H1 (cell line): ENCODE measurements around the gene GTF3C5. TPM values are rescaled to one million over a fixed set of nuclear protein-coding genes. Genes with fewer than 3 reads are reported as not detected.

Experiments
- CTCF ChIP-seq, 3 experiments: IDR thresholded peaks; 1 replicate in 2 of 3; 2 replicates in 1 of 3; pipeline versions ENCODE4 v1.5.1 to v1.6.1; 2011; ENCODE audit warnings: low read length in 3 of 3, mild to moderate bottlenecking in 3 of 3, inconsistent platforms in 2 of 3, low read depth in 1 of 3, moderate library complexity in 1 of 3; ENCODE audit not compliant: insufficient read depth in 1 of 3; ENCODE audit errors: control extremely low read depth in 1 of 3
- E2F6 ChIP-seq: IDR thresholded peaks from 2 replicates; pipeline ENCODE4 v1.6.1; 2012; ENCODE audit warnings: inconsistent platforms
- KDM4A ChIP-seq: IDR thresholded peaks from one replicate; pipeline ENCODE4 v1.7.1; 2012; ENCODE audit warnings: low read depth, mild to moderate bottlenecking, moderate library complexity, low read length, inconsistent platforms; ENCODE audit not compliant: severe bottlenecking
- SIRT6 ChIP-seq: IDR thresholded peaks from one replicate; pipeline ENCODE4 v1.7.1; 2012; ENCODE audit warnings: low read length, inconsistent platforms
- polyA plus RNA-seq, 7 experiments: library from polyadenylated mRNA; depleted of rRNA in 3 of 7; stranded (reverse) in 5 of 7; unstranded in 2 of 7; fragments of >200 nt in 5 of 7; fragments of 200-250 nt in 2 of 7; gene quantifications; 1 replicate in 5 of 7; 2 replicates in 1 of 7; 4 replicates in 1 of 7; pipeline versions ENCODE4 v1.2.1 to v1.2.3, GENCODE V29; 2011 to 2013; ENCODE audit warnings: missing spikeins in 2 of 7, mixed read lengths in 2 of 7
- total RNA-seq: library from RNA; stranded (reverse); fragmentation: NEBNext Ultra II Directional; extraction: Animal tissue kit (Norgen Biotek cat#: 25700); gene quantifications from 2 replicates; pipeline ENCODE4 v1.2.1, GENCODE V29; 2021

The GTF3C5 gene
- total and polyA plus RNA-seq, 2 of the 8 experiments (the other 6 are each of a cell fraction or from before 2014, with no cell fraction given) = 78.7 to 87.1 TPM

- TF ChIP-seq CTCF (IDR thresholded peaks at IDR 0.05; ENCODE audit: control extremely low read depth in 1 of 3, insufficient read depth in 1 of 3, low read depth in 1 of 3, low read length in 3 of 3) (no peak), KDM4A (no peak), SIRT6 (no peak), E2F6 (no peak)
Observed at GRCh38 chr9:133087429-133088145, 56.8 kb downstream of the GTF3C5 start (continued).
